ENCODE measurements around the gene EXOC1L.
"Not testable (repeated sequence)": the region's sequence is repeated elsewhere in the genome, so short reads cannot be mapped to it uniquely, and the experiment has no call there.

EXOC1L gene

GRCh38 chr4:55830716-55831115 lies 11.1 kb downstream of the EXOC1L start:
- no peak for DNase-seq (ENCODE audit: extremely low read depth, low read depth)
- no peak for TF ChIP-seq CTCF (IDR thresholded peaks at IDR 0.05; ENCODE audit: low read depth, low read length)

- TF ChIP-seq CTCF (IDR thresholded peaks at IDR 0.05; ENCODE audit: low read depth, low read length) = no peak
- no peak for DNase-seq (ENCODE audit: extremely low read depth, low read depth)
Measured at GRCh38 chr4:55834086-55834795, 14.7 kb downstream of the EXOC1L start.

GRCh38 chr4:55837903-55838302 lies 18.3 kb downstream of the EXOC1L start:
- DNase-seq (ENCODE audit: extremely low read depth, low read depth) = no peak
- TF ChIP-seq CTCF (IDR thresholded peaks at IDR 0.05; ENCODE audit: low read depth, low read length) = no peak

- TF ChIP-seq CTCF (IDR thresholded peaks at IDR 0.05; ENCODE audit: low read depth, low read length) = no peak
- DNase-seq (ENCODE audit: extremely low read depth, low read depth) = no peak
Measured at GRCh38 chr4:55838356-55838755, 18.8 kb downstream of the EXOC1L start.

GRCh38 chr4:55838952-55839351 lies 19.4 kb downstream of the EXOC1L start:
- no peak for DNase-seq (ENCODE audit: extremely low read depth, low read depth)
- no peak for TF ChIP-seq CTCF (IDR thresholded peaks at IDR 0.05; ENCODE audit: low read depth, low read length)

GRCh38 chr4:55840956-55841355 lies 21.4 kb downstream of the EXOC1L start:
- no peak for TF ChIP-seq CTCF (IDR thresholded peaks at IDR 0.05; ENCODE audit: low read depth, low read length)
- DNase-seq (ENCODE audit: extremely low read depth, low read depth) = no peak

GRCh38 chr4:55841373-55842239 lies 22.0 kb downstream of the EXOC1L start:
- not testable (repeated sequence) for DNase-seq (ENCODE audit: extremely low read depth, low read depth)

- not testable (repeated sequence) for DNase-seq (ENCODE audit: extremely low read depth, low read depth)
Measured at GRCh38 chr4:55842312-55842711, 22.7 kb downstream of the EXOC1L start.

All from AG09319 (cell line).